CD4-positive, alpha-beta T cell (primary cell): ENCODE results near the gene DYNC2I2. TPM values are rescaled to one million over a fixed set of nuclear protein-coding genes. Genes with fewer than 3 reads are reported as not detected.

Experiments
- ATAC-seq: fragments of 200-7000 bp; cut with Tn5 transposase; one replicate; pipeline ENCODE4 v1.10.0; 2022; ENCODE audit warnings: mild to moderate bottlenecking; ENCODE audit not compliant: poor library complexity
- CTCF ChIA-PET: fragments of 350-600 bp; sonication (Branson Sonifier 250); formaldehyde crosslinking; loops from one replicate; lab custom pipeline; 2021; ENCODE audit warnings: antibody characterized with exemption, inconsistent platforms; lab: Charles Lee
- POLR2A ChIA-PET: fragments of 350-600 bp; sonication (Branson Sonifier 250); formaldehyde crosslinking; loops from one replicate; lab custom pipeline; 2021; ENCODE audit warnings: antibody characterized with exemption, inconsistent platforms; lab: Charles Lee
- DNase-seq, 14 experiments: peaks; one replicate each; pipeline ENCODE4 v3.0.0-alpha.2; 2013 to 2020; ENCODE audit warnings: mixed read lengths in 2 of 14
- H3K27ac ChIP-seq, 2 donors: one replicate each; pipeline versions ENCODE4 v1.5.1 to v1.7.0; 2013; ENCODE audit warnings: low read length in 2 of 2, low read depth in 1 of 2, mild to moderate bottlenecking in 1 of 2
- H3K27me3 ChIP-seq, 2 experiments: 1 replicate in 1 of 2; 2 replicates in 1 of 2; pipeline versions ENCODE4 v1.6.1 to v1.7.0; 2013; ENCODE audit warnings: low read length in 2 of 2, control low read depth in 1 of 2, mild to moderate bottlenecking in 1 of 2, moderate library complexity in 1 of 2; ENCODE audit not compliant: insufficient read depth in 2 of 2, control insufficient read depth in 1 of 2
- H3K36me3 ChIP-seq: one replicate; pipeline ENCODE4 v1.6.1; 2013; ENCODE audit warnings: low read length, control low read depth; ENCODE audit not compliant: insufficient read depth
- H3K4me1 ChIP-seq: one replicate; pipeline ENCODE4 v1.6.1; 2013; ENCODE audit warnings: low read length, control low read depth; ENCODE audit not compliant: insufficient read depth
- H3K4me3 ChIP-seq: one replicate; pipeline ENCODE4 v1.5.1; 2013; ENCODE audit warnings: mild to moderate bottlenecking, low read length, moderate library complexity
- H3K9me3 ChIP-seq, 2 experiments: 1 replicate in 1 of 2; 2 replicates in 1 of 2; pipeline versions ENCODE4 v1.6.1 to v1.7.0; 2013; ENCODE audit warnings: low read length in 2 of 2, mild to moderate bottlenecking in 2 of 2, control low read depth in 1 of 2, moderate library complexity in 1 of 2; ENCODE audit not compliant: control insufficient read depth in 1 of 2, insufficient read depth in 1 of 2
- H3K27ac Mint-ChIP-seq: one replicate; pipeline ENCODE4 v1.8.0; 2020; ENCODE audit warnings: mixed read lengths
- H3K27me3 Mint-ChIP-seq: one replicate; pipeline ENCODE4 v1.8.0; 2021; ENCODE audit warnings: mixed read lengths
- H3K36me3 Mint-ChIP-seq: one replicate; pipeline ENCODE4 v1.8.0; 2021; ENCODE audit warnings: low read depth, mixed read lengths
- H3K4me1 Mint-ChIP-seq: one replicate; pipeline ENCODE4 v1.8.0; 2021; ENCODE audit warnings: low read depth, mixed read lengths
- H3K4me3 Mint-ChIP-seq: one replicate; pipeline ENCODE4 v1.8.0; 2020; ENCODE audit warnings: mild to moderate bottlenecking, mixed read lengths
- H3K9me3 Mint-ChIP-seq: one replicate; pipeline ENCODE4 v1.8.0; 2020; ENCODE audit warnings: mixed read lengths
- CTCF ChIP-seq: fragments of 200-600 bp; IDR thresholded peaks from one replicate; pipeline ENCODE4 v1.8.0; 2022; ENCODE audit warnings: antibody characterized with exemption, mild to moderate bottlenecking
- intact Hi-C, 2 experiments: fragments of 100-400 bp; cut with DNase I in 1 of 2; cut with micrococcal nuclease in 1 of 2; formaldehyde crosslinking; loops; one replicate each; pipeline versions ENCODE4 v1.15.1 to v1.9.0; 2023 to 2025; cut with DNase I, micrococcal nuclease
- total RNA-seq, 174 experiments: library from RNA in 2 of 174; stranded (reverse) in 2 of 174; gene quantifications; one replicate each; pipeline ENCODE4 v1.2.3 and lab custom pipeline; 2021 to 2026

The DYNC2I2 gene
- total RNA-seq, 2 experiments from 2014 or later, result 2.2 to 3.2 TPM

- intact Hi-C loops, result no loop called here
- no peak for ATAC-seq
- Histone ChIP-seq H3K27ac (no peak overlapping the region), H3K4me1 (no peaks in the 10 kb centered on the region), H3K36me3 (peaks cover 89% of the 10 kb centered on the region), H3K27me3 (no peaks in the 10 kb centered on the region), H3K9me3 (no peaks in the 10 kb centered on the region), H3K4me3 (no peak overlapping the region)
- Mint-ChIP-seq H3K9me3 (no peaks in the 10 kb centered on the region), H3K27ac (no peak overlapping the region), H3K4me1 (no peaks in the 10 kb centered on the region), H3K36me3 (peaks cover 77% of the 10 kb centered on the region), H3K27me3 (no peaks in the 10 kb centered on the region), H3K4me3 (no peak overlapping the region)
- no peak for TF ChIP-seq CTCF
- DNase-seq, result no peak
- POLR2A ChIA-PET, result no interaction called here
- CTCF ChIA-PET, result no interaction called here
Observed at GRCh38 chr9:128629852-128630545, 26.6 kb downstream of the DYNC2I2 start.

- H3K36me3 Mint-ChIP-seq, result peaks cover 86% of the 10 kb centered on the region
- CTCF ChIA-PET, result no interaction called here
- H3K27ac ChIP-seq, result no peak overlapping the region
- H3K9me3 Mint-ChIP-seq, result no peaks in the 10 kb centered on the region
- TF ChIP-seq CTCF, result no peak
- no peaks in the 10 kb centered on the region for H3K27me3 ChIP-seq
- intact Hi-C loops, result no loop called here
- H3K4me3 ChIP-seq, result no peak overlapping the region
- no peaks in the 10 kb centered on the region for H3K4me1 ChIP-seq
- no peak for ATAC-seq
- no peak overlapping the region for H3K4me3 Mint-ChIP-seq
- no peaks in the 10 kb centered on the region for H3K4me1 Mint-ChIP-seq
- H3K9me3 ChIP-seq, result no peaks in the 10 kb centered on the region
- H3K27me3 Mint-ChIP-seq, result no peaks in the 10 kb centered on the region
- peaks cover 96% of the 10 kb centered on the region for H3K36me3 ChIP-seq
- H3K27ac Mint-ChIP-seq, result no peak overlapping the region
- no peak for DNase-seq
- POLR2A ChIA-PET, result no interaction called here
Observed at GRCh38 chr9:128629136-128629535, 27.5 kb downstream of the DYNC2I2 start.

DNA sequence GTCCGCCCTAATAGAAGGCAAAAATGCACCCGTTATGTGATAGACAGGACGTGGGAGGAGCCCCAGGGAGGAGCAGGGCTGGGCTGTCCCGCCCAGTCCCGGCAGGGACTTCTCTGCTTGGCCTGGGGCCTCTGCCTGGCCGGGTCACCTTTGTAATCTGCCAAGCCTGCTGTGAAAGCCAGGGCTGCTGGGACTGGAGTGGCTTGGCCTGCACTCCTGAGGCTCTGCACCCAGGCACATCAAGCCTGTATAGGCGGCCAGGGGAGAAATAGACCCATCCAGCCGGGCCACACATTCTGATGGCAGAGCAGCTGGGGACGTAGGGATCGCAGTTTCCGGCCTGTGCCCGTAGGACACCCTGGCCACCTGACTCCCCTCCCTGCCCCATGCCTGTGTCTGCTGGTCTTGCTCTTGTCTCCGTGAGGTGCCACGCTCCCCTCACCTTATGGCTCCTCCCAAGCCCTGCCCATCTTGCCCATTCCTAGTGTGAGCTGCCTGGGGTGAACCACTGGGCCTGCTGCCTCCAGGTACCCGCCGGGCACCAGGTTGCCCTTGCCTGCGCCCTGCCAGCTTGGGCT, 28.1 kb downstream of the DYNC2I2 start:
- Mint-ChIP-seq H3K27me3 (no peaks in the 10 kb centered on the region), H3K36me3 (peaks cover 89% of the 10 kb centered on the region), H3K4me3 (no peak overlapping the region), H3K9me3 (no peaks in the 10 kb centered on the region), H3K27ac (no peak overlapping the region), H3K4me1 (no peaks in the 10 kb centered on the region)
- Histone ChIP-seq H3K27ac (no peak overlapping the region), H3K4me3 (no peak overlapping the region), H3K4me1 (no peaks in the 10 kb centered on the region), H3K9me3 (no peaks in the 10 kb centered on the region), H3K36me3 (peaks cover 96% of the 10 kb centered on the region), H3K27me3 (no peaks in the 10 kb centered on the region)
- POLR2A ChIA-PET, result no interaction called here
- TF ChIP-seq CTCF, result no peak
- CTCF ChIA-PET, result no interaction called here
- DNase-seq, result no peak
- intact Hi-C loops, result no loop called here
- no peak for ATAC-seq
